DND-41 (cell line): ENCODE data around the gene SLC16A1.

Source experiments
- EZH2 ChIP-seq: IDR thresholded peaks from 3 replicates; pipeline ENCODE4 v1.6.1; 2012; ENCODE audit warnings: borderline replicate concordance, low read depth, mild to moderate bottlenecking, moderate library complexity, low read length, inconsistent platforms; ENCODE audit not compliant: severe bottlenecking
- TF ChIP-seq, protein P1 (sequence below): IDR thresholded peaks from 2 replicates; pipeline ENCODE4 v1.5.1; 2012; ENCODE audit warnings: borderline replicate concordance, low read length, moderate library complexity, mild to moderate bottlenecking; ENCODE audit not compliant: poor library complexity, severe bottlenecking; ENCODE audit errors: extremely low read depth

DNA sequence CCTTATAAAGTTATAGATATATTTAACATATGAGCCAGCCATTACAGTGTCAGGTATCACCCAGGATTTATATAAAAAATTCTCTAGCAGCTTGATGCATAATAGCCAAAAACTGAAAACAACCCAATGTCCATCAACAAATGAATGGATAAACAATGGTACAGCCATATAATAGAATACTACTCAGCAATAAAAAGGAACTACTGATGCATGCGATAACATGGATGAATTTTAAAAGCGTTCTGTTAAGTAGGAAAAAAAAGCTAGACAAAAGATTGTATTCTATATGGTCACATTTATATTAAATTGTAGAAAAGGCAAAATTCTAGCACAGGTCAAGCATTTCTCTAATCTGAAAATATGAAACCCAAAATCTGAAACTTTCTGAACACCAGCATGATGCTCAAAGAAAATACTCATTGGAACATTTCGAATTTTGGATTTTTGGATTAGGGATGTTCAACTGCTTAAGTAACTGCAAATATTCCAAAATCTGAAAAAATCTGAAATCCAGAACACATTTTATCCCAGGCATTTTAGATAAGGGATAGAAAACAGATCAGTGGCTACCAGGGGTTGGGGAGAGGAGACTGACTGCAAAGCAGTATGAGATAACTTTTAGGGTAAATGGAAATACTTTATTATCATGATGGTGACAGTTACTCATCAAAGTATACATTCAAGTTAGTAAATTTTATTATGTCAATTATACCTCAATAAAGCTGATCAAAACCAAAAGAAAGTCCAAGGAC lies 22.0 kb downstream of the SLC16A1 start:
- TF ChIP-seq, protein P1, sequence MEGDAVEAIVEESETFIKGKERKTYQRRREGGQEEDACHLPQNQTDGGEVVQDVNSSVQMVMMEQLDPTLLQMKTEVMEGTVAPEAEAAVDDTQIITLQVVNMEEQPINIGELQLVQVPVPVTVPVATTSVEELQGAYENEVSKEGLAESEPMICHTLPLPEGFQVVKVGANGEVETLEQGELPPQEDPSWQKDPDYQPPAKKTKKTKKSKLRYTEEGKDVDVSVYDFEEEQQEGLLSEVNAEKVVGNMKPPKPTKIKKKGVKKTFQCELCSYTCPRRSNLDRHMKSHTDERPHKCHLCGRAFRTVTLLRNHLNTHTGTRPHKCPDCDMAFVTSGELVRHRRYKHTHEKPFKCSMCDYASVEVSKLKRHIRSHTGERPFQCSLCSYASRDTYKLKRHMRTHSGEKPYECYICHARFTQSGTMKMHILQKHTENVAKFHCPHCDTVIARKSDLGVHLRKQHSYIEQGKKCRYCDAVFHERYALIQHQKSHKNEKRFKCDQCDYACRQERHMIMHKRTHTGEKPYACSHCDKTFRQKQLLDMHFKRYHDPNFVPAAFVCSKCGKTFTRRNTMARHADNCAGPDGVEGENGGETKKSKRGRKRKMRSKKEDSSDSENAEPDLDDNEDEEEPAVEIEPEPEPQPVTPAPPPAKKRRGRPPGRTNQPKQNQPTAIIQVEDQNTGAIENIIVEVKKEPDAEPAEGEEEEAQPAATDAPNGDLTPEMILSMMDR: no peak
- TF ChIP-seq EZH2: no peak
